Erythroblast (primary cell): ENCODE data around the gene DIRAS3.
"Not testable (repeated sequence)": the region's sequence is repeated elsewhere in the genome, so short reads cannot be mapped to it uniquely, and the experiment has no call there.

Source experiments
- DNase-seq, 2 experiments: peaks; one replicate each; lab custom pipeline; 2025; lab: John Stamatoyannopoulos, UW
- GATA1 ChIP-seq: IDR thresholded peaks from 2 replicates; pipeline ENCODE4 v1.6.1; 2011; ENCODE audit warnings: low read depth, mild to moderate bottlenecking, control low read depth, low read length, moderate library complexity
- POLR2A ChIP-seq: IDR thresholded peaks from 2 replicates; pipeline ENCODE4 v1.6.1; 2011; ENCODE audit warnings: mild to moderate bottlenecking, low read length

Gene DIRAS3

GRCh38 chr1:68010090-68010489 lies 40.3 kb downstream of the DIRAS3 start:
- TF ChIP-seq GATA1 (no peak), POLR2A (no peak)
- no peak for DNase-seq

GRCh38 chr1:68003626-68004025 lies 46.8 kb downstream of the DIRAS3 start:
- DNase-seq, result not testable (repeated sequence)

- DNase-seq, result no peak
- TF ChIP-seq POLR2A (no peak), GATA1 (no peak)
Measured at GRCh38 chr1:68000191-68000590, 50.2 kb downstream of the DIRAS3 start.

GRCh38 chr1:67997746-67998145 lies 52.7 kb downstream of the DIRAS3 start:
- TF ChIP-seq GATA1 (no peak), POLR2A (no peak)
- no peak for DNase-seq
